OCI-LY7 (cell line): ENCODE measurements around the gene RAP1GDS1. TPM values are rescaled to one million over a fixed set of nuclear protein-coding genes. Genes with fewer than 3 reads are reported as not detected.

Experiments
- BruUV-seq: library from RNA; stranded (reverse); fragments of 400-500 nt; replicated peaks from 2 replicates; lab custom pipeline; 2021; lab: Mats Ljungman, UMichigan
- CTCF ChIA-PET: fragments of 300-600 bp; sonication (Branson Sonifier 250); formaldehyde crosslinking; loops from one replicate; lab custom pipeline; 2022; ENCODE audit warnings: antibody characterized with exemption; ENCODE audit not compliant: unreplicated experiment; lab: Charles Lee
- POLR2A ChIA-PET: fragments of 300-600 bp; sonication (Branson Sonifier 250); formaldehyde crosslinking; loops from one replicate; lab custom pipeline; 2022; ENCODE audit warnings: antibody characterized with exemption; lab: Charles Lee
- DNase-seq: peaks from one replicate; pipeline ENCODE4 v3.0.0-alpha.2; 2015; ENCODE audit warnings: low spot score
- H2AFZ ChIP-seq: fragments of 200-600 bp; sonication (generic), shearing (Covaris generic); 2 replicates; pipeline ENCODE4 v1.6.1; 2014; ENCODE audit warnings: mild to moderate bottlenecking, antibody characterized with exemption, low read length, moderate library complexity
- H3K27ac ChIP-seq: fragments of 200-600 bp; sonication (generic); 2 replicates; pipeline ENCODE4 v1.5.1; 2014; ENCODE audit warnings: mixed run types, low read depth, mild to moderate bottlenecking, moderate library complexity, low read length, inconsistent platforms; ENCODE audit not compliant: poor library complexity, severe bottlenecking
- H3K36me3 ChIP-seq: fragments of 200-600 bp; sonication (generic); 2 replicates; pipeline ENCODE4 v1.6.1; 2014; ENCODE audit warnings: mild to moderate bottlenecking, antibody characterized with exemption, low read length, moderate library complexity, mixed read lengths; ENCODE audit not compliant: insufficient read depth
- H3K4me1 ChIP-seq: fragments of 200-600 bp; sonication (generic); 2 replicates; pipeline ENCODE4 v1.5.1; 2014; ENCODE audit warnings: mild to moderate bottlenecking, low read length; ENCODE audit not compliant: insufficient read depth, poor library complexity, severe bottlenecking
- H3K4me2 ChIP-seq: fragments of 200-600 bp; sonication (generic); 2 replicates; pipeline ENCODE4 v1.6.1; 2014; ENCODE audit warnings: mild to moderate bottlenecking, low read length
- H3K4me3 ChIP-seq: fragments of 200-600 bp; sonication (generic); 2 replicates; pipeline ENCODE4 v1.5.1; 2014; ENCODE audit warnings: mild to moderate bottlenecking, low read depth, low read length; ENCODE audit not compliant: poor library complexity, severe bottlenecking
- H3K79me2 ChIP-seq: fragments of 200-600 bp; sonication (generic); 2 replicates; pipeline ENCODE4 v1.6.1; 2016; ENCODE audit warnings: low read depth, mild to moderate bottlenecking, low read length, moderate library complexity, mixed read lengths; ENCODE audit not compliant: insufficient read depth
- H3K9me2 ChIP-seq: fragments of 200-600 bp; sonication (generic); 2 replicates; pipeline ENCODE4 v1.6.1; 2016; ENCODE audit warnings: mild to moderate bottlenecking, low read length, mixed read lengths; ENCODE audit not compliant: insufficient read depth
- H3K9me3 ChIP-seq: fragments of 200-600 bp; sonication (generic); 2 replicates; pipeline ENCODE4 v1.6.1; 2014; ENCODE audit warnings: mild to moderate bottlenecking, mixed run types, low read length, mixed read lengths
- H4K20me1 ChIP-seq: fragments of 200-600 bp; sonication (generic); 2 replicates; pipeline ENCODE4 v1.6.1; 2014; ENCODE audit warnings: mild to moderate bottlenecking, antibody characterized with exemption, low read length, moderate library complexity, mixed read lengths; ENCODE audit not compliant: insufficient read depth
- CTCF ChIP-seq: fragments of 200-600 bp; sonication (generic); conservative IDR thresholded peaks from 2 replicates; pipeline ENCODE4 v1.5.1; 2014; ENCODE audit warnings: mild to moderate bottlenecking, antibody characterized with exemption, low read length, moderate library complexity, mixed read lengths
- EZH2phosphoT487 ChIP-seq: fragments of 200-600 bp; sonication (generic); IDR thresholded peaks from 2 replicates; pipeline ENCODE4 v1.6.1; 2018; ENCODE audit warnings: low read depth, borderline replicate concordance, mild to moderate bottlenecking, mixed run types, antibody characterized with exemption, low read length, moderate library complexity, mixed read lengths
- intact Hi-C: fragments of 100-400 bp; cut with micrococcal nuclease; formaldehyde crosslinking; loops from one replicate; pipeline ENCODE4 v1.10.0; 2022; ENCODE audit not compliant: unreplicated experiment
- total RNA-seq, 2 experiments: library from RNA; depleted of rRNA in 1 of 2; stranded (reverse); fragments of >200 nt in 1 of 2; shearing (Covaris generic) in 1 of 2; gene quantifications; 2 replicates each; pipeline ENCODE4 v1.2.3, GENCODE V29; 2014 to 2022

Gene RAP1GDS1
- total RNA-seq, 2 experiments from 2014 or later: 53.5 to 57.8 TPM

GRCh38 chr4:98470366-98470765 is 209.2 kb downstream of the RAP1GDS1 start:
- CTCF ChIA-PET: no interaction called here
- no peaks in the 10 kb centered on the region for H4K20me1 ChIP-seq

GRCh38 chr4:98470831-98471230 is 209.6 kb downstream of the RAP1GDS1 start:
- no peaks in the 10 kb centered on the region for H3K9me3 ChIP-seq
- no peak overlapping the region for H3K27ac ChIP-seq
- H3K9me2 ChIP-seq: no peaks in the 10 kb centered on the region
- intact Hi-C loops: no loop called here
- CTCF ChIA-PET: no interaction called here
- TF ChIP-seq EZH2phosphoT487 (no peak), CTCF (no peak)
- H4K20me1 ChIP-seq: no peaks in the 10 kb centered on the region
- no peak for DNase-seq
- POLR2A ChIA-PET: interaction anchor here (1.0 to 1.4 kb wide), 2 partner anchors 10 to 12 kb away, joined by 3 to 6 read pairs; no protein-coding TSS in a partner anchor
- H3K79me2 ChIP-seq: no peaks in the 10 kb centered on the region
- H2AFZ ChIP-seq: no peak overlapping the region
- BruUV-seq: no TSS peak
- no peak overlapping the region for H3K4me2 ChIP-seq
- H3K4me1 ChIP-seq: no peaks in the 10 kb centered on the region
- no peaks in the 10 kb centered on the region for H3K36me3 ChIP-seq
- no peak overlapping the region for H3K4me3 ChIP-seq

More at GRCh38 chr4:98470366-98470765, 209.2 kb downstream of the RAP1GDS1 start:
- H3K79me2 ChIP-seq: no peaks in the 10 kb centered on the region
- H3K27ac ChIP-seq: no peak overlapping the region
- H3K9me3 ChIP-seq: no peaks in the 10 kb centered on the region
- intact Hi-C loops: no loop called here
- DNase-seq: no peak
- POLR2A ChIA-PET: no interaction called here
- H3K4me3 ChIP-seq: no peak overlapping the region
- H2AFZ ChIP-seq: no peak overlapping the region
- no peaks in the 10 kb centered on the region for H3K9me2 ChIP-seq
- BruUV-seq: no TSS peak
- TF ChIP-seq EZH2phosphoT487 (no peak), CTCF (no peak)
- H3K4me1 ChIP-seq: no peaks in the 10 kb centered on the region
- H3K4me2 ChIP-seq: no peak overlapping the region
- H3K36me3 ChIP-seq: no peaks in the 10 kb centered on the region

- Histone ChIP-seq H3K27ac (no peak overlapping the region), H3K36me3 (no peaks in the 10 kb centered on the region), H3K4me1 (no peaks in the 10 kb centered on the region), H3K9me3 (no peaks in the 10 kb centered on the region), H3K9me2 (no peaks in the 10 kb centered on the region), H3K4me2 (no peak overlapping the region), H2AFZ (no peak overlapping the region), H3K79me2 (no peaks in the 10 kb centered on the region), H4K20me1 (no peaks in the 10 kb centered on the region), H3K4me3 (no peak overlapping the region)
- no peak for TF ChIP-seq EZH2phosphoT487
- TF ChIP-seq CTCF: no peak
- no peak for DNase-seq
- ChIA-PET CTCF (no interaction called here), POLR2A (interaction anchor here (0.7 kb wide), 2 partner anchors 526 to 656 kb away, joined by 3 to 5 read pairs; no protein-coding TSS in a partner anchor)
- BruUV-seq: no TSS peak
- intact Hi-C loops: no loop called here
Measured at GRCh38 chr4:98473046-98473445, 211.9 kb downstream of the RAP1GDS1 start.
